ENCODE results near the gene RBMS3. TPM values are rescaled to one million over a fixed set of nuclear protein-coding genes. Genes with fewer than 3 reads are reported as not detected.

The RBMS3 gene
- total and polyA plus RNA-seq, 2 of the 8 experiments (the other 6 are each of a cell fraction or from before 2014, with no cell fraction given), result 3.7 to 6.9 TPM

DNA sequence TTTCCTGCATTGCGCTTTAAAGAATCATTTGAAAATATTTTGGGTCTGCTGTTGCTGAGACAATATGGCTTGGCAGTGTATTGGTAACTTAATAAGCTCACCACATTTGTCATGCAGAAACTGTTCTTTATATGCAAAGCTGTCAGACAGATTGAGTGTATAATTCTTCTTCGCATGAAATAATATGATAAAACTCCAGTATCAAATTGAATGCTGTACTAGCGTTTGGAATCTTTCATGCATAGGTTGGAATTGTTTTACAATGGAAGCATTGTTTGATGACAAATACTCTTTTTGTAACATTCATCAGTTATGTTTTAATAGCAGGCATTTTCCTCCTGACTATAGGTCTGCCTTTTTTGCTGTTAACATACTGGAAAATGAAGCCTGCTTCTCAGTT is 53.8 kb downstream of the RBMS3 start (continued):
- TF ChIP-seq, protein P1, sequence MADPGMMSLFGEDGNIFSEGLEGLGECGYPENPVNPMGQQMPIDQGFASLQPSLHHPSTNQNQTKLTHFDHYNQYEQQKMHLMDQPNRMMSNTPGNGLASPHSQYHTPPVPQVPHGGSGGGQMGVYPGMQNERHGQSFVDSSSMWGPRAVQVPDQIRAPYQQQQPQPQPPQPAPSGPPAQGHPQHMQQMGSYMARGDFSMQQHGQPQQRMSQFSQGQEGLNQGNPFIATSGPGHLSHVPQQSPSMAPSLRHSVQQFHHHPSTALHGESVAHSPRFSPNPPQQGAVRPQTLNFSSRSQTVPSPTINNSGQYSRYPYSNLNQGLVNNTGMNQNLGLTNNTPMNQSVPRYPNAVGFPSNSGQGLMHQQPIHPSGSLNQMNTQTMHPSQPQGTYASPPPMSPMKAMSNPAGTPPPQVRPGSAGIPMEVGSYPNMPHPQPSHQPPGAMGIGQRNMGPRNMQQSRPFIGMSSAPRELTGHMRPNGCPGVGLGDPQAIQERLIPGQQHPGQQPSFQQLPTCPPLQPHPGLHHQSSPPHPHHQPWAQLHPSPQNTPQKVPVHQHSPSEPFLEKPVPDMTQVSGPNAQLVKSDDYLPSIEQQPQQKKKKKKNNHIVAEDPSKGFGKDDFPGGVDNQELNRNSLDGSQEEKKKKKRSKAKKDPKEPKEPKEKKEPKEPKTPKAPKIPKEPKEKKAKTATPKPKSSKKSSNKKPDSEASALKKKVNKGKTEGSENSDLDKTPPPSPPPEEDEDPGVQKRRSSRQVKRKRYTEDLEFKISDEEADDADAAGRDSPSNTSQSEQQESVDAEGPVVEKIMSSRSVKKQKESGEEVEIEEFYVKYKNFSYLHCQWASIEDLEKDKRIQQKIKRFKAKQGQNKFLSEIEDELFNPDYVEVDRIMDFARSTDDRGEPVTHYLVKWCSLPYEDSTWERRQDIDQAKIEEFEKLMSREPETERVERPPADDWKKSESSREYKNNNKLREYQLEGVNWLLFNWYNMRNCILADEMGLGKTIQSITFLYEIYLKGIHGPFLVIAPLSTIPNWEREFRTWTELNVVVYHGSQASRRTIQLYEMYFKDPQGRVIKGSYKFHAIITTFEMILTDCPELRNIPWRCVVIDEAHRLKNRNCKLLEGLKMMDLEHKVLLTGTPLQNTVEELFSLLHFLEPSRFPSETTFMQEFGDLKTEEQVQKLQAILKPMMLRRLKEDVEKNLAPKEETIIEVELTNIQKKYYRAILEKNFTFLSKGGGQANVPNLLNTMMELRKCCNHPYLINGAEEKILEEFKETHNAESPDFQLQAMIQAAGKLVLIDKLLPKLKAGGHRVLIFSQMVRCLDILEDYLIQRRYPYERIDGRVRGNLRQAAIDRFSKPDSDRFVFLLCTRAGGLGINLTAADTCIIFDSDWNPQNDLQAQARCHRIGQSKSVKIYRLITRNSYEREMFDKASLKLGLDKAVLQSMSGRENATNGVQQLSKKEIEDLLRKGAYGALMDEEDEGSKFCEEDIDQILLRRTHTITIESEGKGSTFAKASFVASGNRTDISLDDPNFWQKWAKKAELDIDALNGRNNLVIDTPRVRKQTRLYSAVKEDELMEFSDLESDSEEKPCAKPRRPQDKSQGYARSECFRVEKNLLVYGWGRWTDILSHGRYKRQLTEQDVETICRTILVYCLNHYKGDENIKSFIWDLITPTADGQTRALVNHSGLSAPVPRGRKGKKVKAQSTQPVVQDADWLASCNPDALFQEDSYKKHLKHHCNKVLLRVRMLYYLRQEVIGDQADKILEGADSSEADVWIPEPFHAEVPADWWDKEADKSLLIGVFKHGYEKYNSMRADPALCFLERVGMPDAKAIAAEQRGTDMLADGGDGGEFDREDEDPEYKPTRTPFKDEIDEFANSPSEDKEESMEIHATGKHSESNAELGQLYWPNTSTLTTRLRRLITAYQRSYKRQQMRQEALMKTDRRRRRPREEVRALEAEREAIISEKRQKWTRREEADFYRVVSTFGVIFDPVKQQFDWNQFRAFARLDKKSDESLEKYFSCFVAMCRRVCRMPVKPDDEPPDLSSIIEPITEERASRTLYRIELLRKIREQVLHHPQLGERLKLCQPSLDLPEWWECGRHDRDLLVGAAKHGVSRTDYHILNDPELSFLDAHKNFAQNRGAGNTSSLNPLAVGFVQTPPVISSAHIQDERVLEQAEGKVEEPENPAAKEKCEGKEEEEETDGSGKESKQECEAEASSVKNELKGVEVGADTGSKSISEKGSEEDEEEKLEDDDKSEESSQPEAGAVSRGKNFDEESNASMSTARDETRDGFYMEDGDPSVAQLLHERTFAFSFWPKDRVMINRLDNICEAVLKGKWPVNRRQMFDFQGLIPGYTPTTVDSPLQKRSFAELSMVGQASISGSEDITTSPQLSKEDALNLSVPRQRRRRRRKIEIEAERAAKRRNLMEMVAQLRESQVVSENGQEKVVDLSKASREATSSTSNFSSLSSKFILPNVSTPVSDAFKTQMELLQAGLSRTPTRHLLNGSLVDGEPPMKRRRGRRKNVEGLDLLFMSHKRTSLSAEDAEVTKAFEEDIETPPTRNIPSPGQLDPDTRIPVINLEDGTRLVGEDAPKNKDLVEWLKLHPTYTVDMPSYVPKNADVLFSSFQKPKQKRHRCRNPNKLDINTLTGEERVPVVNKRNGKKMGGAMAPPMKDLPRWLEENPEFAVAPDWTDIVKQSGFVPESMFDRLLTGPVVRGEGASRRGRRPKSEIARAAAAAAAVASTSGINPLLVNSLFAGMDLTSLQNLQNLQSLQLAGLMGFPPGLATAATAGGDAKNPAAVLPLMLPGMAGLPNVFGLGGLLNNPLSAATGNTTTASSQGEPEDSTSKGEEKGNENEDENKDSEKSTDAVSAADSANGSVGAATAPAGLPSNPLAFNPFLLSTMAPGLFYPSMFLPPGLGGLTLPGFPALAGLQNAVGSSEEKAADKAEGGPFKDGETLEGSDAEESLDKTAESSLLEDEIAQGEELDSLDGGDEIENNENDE (IDR thresholded peaks at IDR 0.05; ENCODE audit: insufficient replicate concordance, low read length), result no peak
- TF ChIP-seq CBX5 (IDR thresholded peaks at IDR 0.05; ENCODE audit: low read depth, low read length) (no peak), ASH2L (IDR thresholded peaks at IDR 0.05; ENCODE audit: low read length) (no peak), YY1 (IDR thresholded peaks at IDR 0.05; ENCODE audit: low read depth, low read length) (no peak), HDAC6 (IDR thresholded peaks at IDR 0.05; ENCODE audit: low read depth, low read length) (no peak), EZH2 (IDR thresholded peaks at IDR 0.05; ENCODE audit: low read depth, low read length, severe bottlenecking) (no peak), TBP (IDR thresholded peaks at IDR 0.05; ENCODE audit: low read depth, low read length) (no peak), CBX8 (IDR thresholded peaks at IDR 0.05; ENCODE audit: borderline replicate concordance, low read depth, low read length) (no peak)
- TF ChIP-seq, protein P2, sequence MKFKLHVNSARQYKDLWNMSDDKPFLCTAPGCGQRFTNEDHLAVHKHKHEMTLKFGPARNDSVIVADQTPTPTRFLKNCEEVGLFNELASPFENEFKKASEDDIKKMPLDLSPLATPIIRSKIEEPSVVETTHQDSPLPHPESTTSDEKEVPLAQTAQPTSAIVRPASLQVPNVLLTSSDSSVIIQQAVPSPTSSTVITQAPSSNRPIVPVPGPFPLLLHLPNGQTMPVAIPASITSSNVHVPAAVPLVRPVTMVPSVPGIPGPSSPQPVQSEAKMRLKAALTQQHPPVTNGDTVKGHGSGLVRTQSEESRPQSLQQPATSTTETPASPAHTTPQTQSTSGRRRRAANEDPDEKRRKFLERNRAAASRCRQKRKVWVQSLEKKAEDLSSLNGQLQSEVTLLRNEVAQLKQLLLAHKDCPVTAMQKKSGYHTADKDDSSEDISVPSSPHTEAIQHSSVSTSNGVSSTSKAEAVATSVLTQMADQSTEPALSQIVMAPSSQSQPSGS (IDR thresholded peaks at IDR 0.05; ENCODE audit: low read length), result no peak
